ENCODE measurements around the gene BIK. TPM values are rescaled to one million over a fixed set of nuclear protein-coding genes. Genes with fewer than 3 reads are reported as not detected.

Gene BIK
- total RNA-seq, 1 experiment from 2014 or later = 2.0 TPM

DNA sequence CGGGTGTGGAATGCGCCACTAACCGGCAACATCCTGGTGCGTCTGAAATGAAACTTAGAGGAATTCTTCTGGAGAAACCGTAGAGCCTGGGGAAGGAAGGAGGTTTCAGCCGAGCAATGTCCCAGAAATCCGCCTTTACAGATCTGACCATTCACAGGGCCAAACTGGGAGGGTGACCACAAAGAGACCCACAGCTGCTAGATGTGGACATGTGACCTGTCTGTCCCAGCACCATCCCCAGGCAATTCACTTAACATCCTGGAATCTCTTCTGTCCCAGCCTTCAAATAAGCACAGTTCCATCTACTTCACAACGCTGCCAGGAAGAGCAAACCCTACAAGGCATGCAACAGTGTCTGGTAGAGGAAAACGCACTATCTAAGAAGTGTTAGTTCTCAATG lies 22.9 kb downstream of the BIK start:
- ChIA-PET POLR2A (ENCODE audit: low non-redundant PET) (no interaction called here), CTCF (no interaction called here)
- H3K27me3 ChIP-seq (replicated peaks; ENCODE audit: insufficient read depth, low read depth, low read length, poor library complexity) = no peaks in the 10 kb centered on the region
- no peaks in the 10 kb centered on the region for H3K4me1 ChIP-seq (ENCODE audit: insufficient read depth, low read length, poor library complexity, severe bottlenecking)
- H3K36me3 ChIP-seq (ENCODE audit: insufficient read depth, low read length, poor library complexity, severe bottlenecking) = peaks cover 42% of the 10 kb centered on the region
- no peaks in the 10 kb centered on the region for H3K9me3 ChIP-seq (ENCODE audit: low read depth, low read length, poor library complexity, severe bottlenecking)
- TF ChIP-seq, protein P1, sequence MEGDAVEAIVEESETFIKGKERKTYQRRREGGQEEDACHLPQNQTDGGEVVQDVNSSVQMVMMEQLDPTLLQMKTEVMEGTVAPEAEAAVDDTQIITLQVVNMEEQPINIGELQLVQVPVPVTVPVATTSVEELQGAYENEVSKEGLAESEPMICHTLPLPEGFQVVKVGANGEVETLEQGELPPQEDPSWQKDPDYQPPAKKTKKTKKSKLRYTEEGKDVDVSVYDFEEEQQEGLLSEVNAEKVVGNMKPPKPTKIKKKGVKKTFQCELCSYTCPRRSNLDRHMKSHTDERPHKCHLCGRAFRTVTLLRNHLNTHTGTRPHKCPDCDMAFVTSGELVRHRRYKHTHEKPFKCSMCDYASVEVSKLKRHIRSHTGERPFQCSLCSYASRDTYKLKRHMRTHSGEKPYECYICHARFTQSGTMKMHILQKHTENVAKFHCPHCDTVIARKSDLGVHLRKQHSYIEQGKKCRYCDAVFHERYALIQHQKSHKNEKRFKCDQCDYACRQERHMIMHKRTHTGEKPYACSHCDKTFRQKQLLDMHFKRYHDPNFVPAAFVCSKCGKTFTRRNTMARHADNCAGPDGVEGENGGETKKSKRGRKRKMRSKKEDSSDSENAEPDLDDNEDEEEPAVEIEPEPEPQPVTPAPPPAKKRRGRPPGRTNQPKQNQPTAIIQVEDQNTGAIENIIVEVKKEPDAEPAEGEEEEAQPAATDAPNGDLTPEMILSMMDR (conservative IDR thresholded peaks at IDR 0.05; ENCODE audit: low read depth, low read length) = no peak
- no peak for TF ChIP-seq EZH2 (IDR thresholded peaks at IDR 0.05; ENCODE audit: borderline replicate concordance, low read depth, low read length, poor library complexity, severe bottlenecking)
- intact Hi-C loops (cut with micrococcal nuclease; ENCODE audit: unreplicated experiment) = no loop called here
- H3K27ac ChIP-seq (ENCODE audit: low read depth, low read length, poor library complexity, severe bottlenecking) = no peak overlapping the region
- BruUV-seq (replicated peaks) = no TSS peak
- no peak overlapping the region for H3K4me3 ChIP-seq (ENCODE audit: low read depth, low read length, poor library complexity, severe bottlenecking)
- no peak for DNase-seq (ENCODE audit: low spot score)

DNA sequence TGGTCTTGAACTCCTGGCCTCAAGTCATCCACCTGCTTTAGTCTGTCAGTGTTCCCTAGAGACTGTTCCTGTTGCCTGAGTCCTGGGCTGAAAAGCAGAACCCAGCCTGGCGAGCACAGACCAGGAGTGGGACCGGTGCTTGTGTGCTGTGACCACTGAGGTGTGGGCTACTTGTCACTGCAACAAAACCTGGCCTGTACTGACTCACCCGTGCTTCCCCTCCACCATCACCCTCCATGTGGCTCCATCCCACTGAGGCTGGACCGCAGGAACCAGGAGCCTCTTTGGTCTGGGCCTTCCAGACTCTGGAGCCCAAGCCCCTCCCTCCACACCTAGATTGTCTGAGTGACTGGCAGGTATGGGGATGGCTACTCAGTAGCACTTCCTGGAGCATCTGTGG lies 24.0 kb downstream of the BIK start:
- Histone ChIP-seq H3K27me3 (replicated peaks; ENCODE audit: insufficient read depth, low read depth, low read length, poor library complexity) (no peaks in the 10 kb centered on the region), H3K27ac (ENCODE audit: low read depth, low read length, poor library complexity, severe bottlenecking) (no peak overlapping the region), H3K4me3 (ENCODE audit: low read depth, low read length, poor library complexity, severe bottlenecking) (no peak overlapping the region), H3K9me3 (ENCODE audit: low read depth, low read length, poor library complexity, severe bottlenecking) (no peaks in the 10 kb centered on the region), H3K4me1 (ENCODE audit: insufficient read depth, low read length, poor library complexity, severe bottlenecking) (no peaks in the 10 kb centered on the region), H3K36me3 (ENCODE audit: insufficient read depth, low read length, poor library complexity, severe bottlenecking) (peaks cover 47% of the 10 kb centered on the region)
- no peak for DNase-seq (ENCODE audit: low spot score)
- ChIA-PET POLR2A (ENCODE audit: low non-redundant PET) (no interaction called here), CTCF (no interaction called here)
- no TSS peak for BruUV-seq (replicated peaks)
- intact Hi-C loops (cut with micrococcal nuclease; ENCODE audit: unreplicated experiment) = no loop called here
- TF ChIP-seq EZH2 (IDR thresholded peaks at IDR 0.05; ENCODE audit: borderline replicate concordance, low read depth, low read length, poor library complexity, severe bottlenecking) = no peak
- TF ChIP-seq, protein P1 (conservative IDR thresholded peaks at IDR 0.05; ENCODE audit: low read depth, low read length) = no peak

DNA sequence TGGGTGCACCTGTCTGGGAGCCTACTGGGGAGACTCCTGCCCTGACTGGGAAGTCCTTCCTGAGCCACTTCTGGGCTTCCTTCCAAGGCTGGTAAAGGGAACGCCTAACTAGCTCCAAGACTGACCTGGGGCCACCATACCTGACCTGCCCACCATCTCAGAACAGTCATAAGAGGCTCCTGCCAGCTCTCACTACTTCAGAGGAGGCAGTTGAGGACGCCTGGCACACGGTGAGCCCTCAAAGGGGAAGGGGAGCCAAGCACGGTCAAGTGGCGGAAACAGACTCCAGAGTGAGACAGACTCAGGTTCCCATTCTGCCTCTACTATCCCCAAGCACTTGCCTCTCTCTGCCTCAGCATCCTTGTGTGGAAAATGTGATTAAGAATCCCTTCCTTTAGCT lies 25.0 kb downstream of the BIK start:
- Histone ChIP-seq H3K4me3 (ENCODE audit: low read depth, low read length, poor library complexity, severe bottlenecking) (no peak overlapping the region), H3K9me3 (ENCODE audit: low read depth, low read length, poor library complexity, severe bottlenecking) (no peaks in the 10 kb centered on the region), H3K4me1 (ENCODE audit: insufficient read depth, low read length, poor library complexity, severe bottlenecking) (no peaks in the 10 kb centered on the region), H3K27me3 (replicated peaks; ENCODE audit: insufficient read depth, low read depth, low read length, poor library complexity) (no peaks in the 10 kb centered on the region), H3K27ac (ENCODE audit: low read depth, low read length, poor library complexity, severe bottlenecking) (no peak overlapping the region), H3K36me3 (ENCODE audit: insufficient read depth, low read length, poor library complexity, severe bottlenecking) (peaks cover 57% of the 10 kb centered on the region)
- no peak for DNase-seq (ENCODE audit: low spot score)
- no TSS peak for BruUV-seq (replicated peaks)
- TF ChIP-seq, protein P1 (conservative IDR thresholded peaks at IDR 0.05; ENCODE audit: low read depth, low read length) = no peak
- TF ChIP-seq EZH2 (IDR thresholded peaks at IDR 0.05; ENCODE audit: borderline replicate concordance, low read depth, low read length, poor library complexity, severe bottlenecking) = no peak
- intact Hi-C loops (cut with micrococcal nuclease; ENCODE audit: unreplicated experiment) = no loop called here
- CTCF ChIA-PET = no interaction called here
- POLR2A ChIA-PET (ENCODE audit: low non-redundant PET) = no interaction called here
